MCF 10A (cell line): ENCODE results near the gene LHB. TPM values are rescaled to one million over a fixed set of nuclear protein-coding genes. Genes with fewer than 3 reads are reported as not detected.

Experiments
- BruUV-seq: library from RNA; stranded (reverse); fragments of 400-500 nt; replicated peaks from 2 replicates; lab custom pipeline; 2021; lab: Mats Ljungman, UMichigan
- CTCF ChIA-PET: fragments of 300-600 bp; sonication (Branson Sonifier 250); formaldehyde crosslinking; extraction: SDS; loops from one replicate; lab custom pipeline; 2021; ENCODE audit warnings: antibody characterized with exemption, inconsistent platforms; lab: Yijun Ruan, JAX
- POLR2A ChIA-PET: fragments of 300-600, 350-650 bp; sonication (Branson Sonifier 250); formaldehyde crosslinking; extraction: SDS; loops from one replicate; lab custom pipeline; 2020; ENCODE audit warnings: antibody characterized with exemption, inconsistent platforms; lab: Yijun Ruan, JAX
- DNase-seq: peaks from one replicate; pipeline ENCODE4 v3.0.0-alpha.2; 2018; ENCODE audit not compliant: unreplicated experiment
- H3K27ac Mint-ChIP-seq: one replicate; pipeline ENCODE4 v1.8.0; 2022; ENCODE audit warnings: mild to moderate bottlenecking, low read depth, mixed read lengths; ENCODE audit not compliant: unreplicated experiment
- H3K27me3 Mint-ChIP-seq: one replicate; pipeline ENCODE4 v1.8.0; 2022; ENCODE audit warnings: mixed read lengths; ENCODE audit not compliant: insufficient read depth, unreplicated experiment
- H3K36me3 Mint-ChIP-seq: one replicate; pipeline ENCODE4 v1.8.0; 2022; ENCODE audit warnings: mild to moderate bottlenecking, moderate library complexity, mixed read lengths; ENCODE audit not compliant: insufficient read depth, unreplicated experiment
- H3K4me1 Mint-ChIP-seq: one replicate; pipeline ENCODE4 v1.8.0; 2022; ENCODE audit warnings: mixed read lengths; ENCODE audit not compliant: insufficient read depth, unreplicated experiment
- H3K4me3 Mint-ChIP-seq: one replicate; pipeline ENCODE4 v1.8.0; 2022; ENCODE audit warnings: mild to moderate bottlenecking, moderate library complexity, mixed read lengths; ENCODE audit not compliant: unreplicated experiment
- H3K9me3 Mint-ChIP-seq: one replicate; pipeline ENCODE4 v1.8.0; 2022; ENCODE audit warnings: mixed read lengths; ENCODE audit not compliant: unreplicated experiment
- CTCF ChIP-seq: fragments of 200-600 bp; IDR thresholded peaks from one replicate; pipeline ENCODE4 v1.8.0; 2022; ENCODE audit warnings: antibody characterized with exemption, mild to moderate bottlenecking; ENCODE audit not compliant: unreplicated experiment
- intact Hi-C: fragments of 100-400 bp; cut with micrococcal nuclease; formaldehyde crosslinking; loops from 2 replicates; pipeline ENCODE4 v1.14.1; 2022
- total RNA-seq: library from RNA; stranded (reverse); gene quantifications from 2 replicates; pipeline ENCODE4 v1.2.3, GENCODE V29; 2022

Gene LHB
- total RNA-seq, 1 experiment from 2014 or later, result not detected

DNA sequence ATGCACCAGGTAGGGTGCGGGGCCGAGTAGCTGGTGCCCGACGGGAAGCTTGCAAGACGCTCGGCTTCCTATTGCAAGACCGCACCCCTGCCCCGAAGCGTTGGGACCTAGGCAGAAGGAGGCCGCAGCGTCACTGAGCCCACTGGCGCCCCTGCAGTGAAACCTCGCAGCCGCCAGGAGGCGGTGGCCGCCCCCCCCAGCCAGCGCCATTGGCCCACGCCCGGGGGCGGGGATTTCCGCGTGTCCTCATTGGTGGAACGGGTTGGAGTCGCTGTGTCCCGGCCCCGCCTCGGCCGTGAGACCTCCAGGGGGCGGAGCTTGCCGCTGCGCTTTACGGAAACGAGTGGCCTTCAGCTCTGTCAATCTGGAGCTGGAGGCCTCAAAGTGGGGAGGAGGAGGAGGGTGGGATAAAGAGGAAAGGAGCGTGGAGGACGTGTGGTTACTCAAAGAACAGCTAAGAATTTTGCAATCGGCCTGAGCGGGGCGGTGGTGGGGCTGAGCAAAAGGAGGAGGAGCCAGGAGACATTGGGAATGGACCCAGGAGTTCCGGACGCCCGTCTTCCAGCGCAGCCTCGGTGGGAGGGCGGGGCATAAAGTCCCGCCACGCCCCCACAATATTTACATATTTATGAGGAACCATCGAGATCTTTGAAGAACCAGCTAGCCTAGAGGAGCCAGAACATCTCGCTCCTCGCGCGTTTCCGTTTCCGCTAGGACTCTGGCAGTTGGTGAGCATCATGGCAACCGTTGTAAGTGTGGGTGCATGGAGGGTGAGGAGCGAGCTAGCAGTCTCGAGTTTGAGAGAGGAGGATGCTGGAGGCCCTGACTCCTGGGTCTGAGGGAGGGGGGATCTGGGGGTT is 23.5 kb downstream of the LHB start, which contains the start of the genes GYS1 and RUVBL2:
TSS of gene GYS1 (minus strand) at position 135 of the 860 bp plus-strand sequence. CDS start 197 bp downstream, outside the sequence.
TSS of gene RUVBL2 (plus strand) at position 713 of the 860 bp plus-strand sequence. CDS start at position 738, 25 bp downstream.
- H3K27me3 Mint-ChIP-seq, result no peaks in the 10 kb centered on the region
- ChIA-PET CTCF (interaction anchor here (0.5 to 3.0 kb wide), 20 partner anchors 10 to 276 kb away, joined by 3 to 39 read pairs (median 4); partner anchors contain the start of gene LIN7B), POLR2A (interaction anchor here (0.6 to 3.9 kb wide), 53 partner anchors 10 to 1031 kb away, joined by 3 to 98 read pairs (median 4); partner anchors contain the start of genes ALDH16A1, CGB7, DBP and DHDH)
- peak; percentile 100 for DNase-seq
- peaks cover 35% of the 10 kb centered on the region for H3K36me3 Mint-ChIP-seq
- intact Hi-C loops, result loop anchor here (10.0 kb wide), 1 partner anchor 231 kb away; no protein-coding TSS in a partner anchor
- peak within 1 kb of the TSS; percentile 95 for H3K4me3 Mint-ChIP-seq
- H3K27ac Mint-ChIP-seq, result peak within 1 kb of the TSS; percentile 95
- peak; percentile 90 for TF ChIP-seq CTCF
- H3K9me3 Mint-ChIP-seq, result no peaks in the 10 kb centered on the region
- BruUV-seq, result no TSS peak
- H3K4me1 Mint-ChIP-seq, result peaks cover 34% of the 10 kb centered on the region

- ChIA-PET POLR2A (interaction anchor here (0.6 to 3.9 kb wide), 47 partner anchors 9 to 1392 kb away, joined by 3 to 98 read pairs (median 4); partner anchors contain the start of genes ALDH16A1, CGB7, DHDH and DKKL1), CTCF (interaction anchor here (0.6 to 3.0 kb wide), 11 partner anchors 10 to 275 kb away, joined by 3 to 39 read pairs (median 4); partner anchors contain the start of gene LIN7B)
- Mint-ChIP-seq H3K4me3 (peak overlapping the region; percentile 95), H3K27me3 (no peaks in the 10 kb centered on the region), H3K27ac (peak overlapping the region; percentile 95), H3K4me1 (peaks cover 34% of the 10 kb centered on the region), H3K36me3 (peaks cover 40% of the 10 kb centered on the region), H3K9me3 (no peaks in the 10 kb centered on the region)
- no peak for DNase-seq
- intact Hi-C loops, result loop anchor here (1.0 to 10.0 kb wide), 2 partner anchors 13 to 232 kb away; no protein-coding TSS in a partner anchor
- no peak for TF ChIP-seq CTCF
- BruUV-seq, result TSS peak; percentile 59
Observed at GRCh38 chr19:48992581-48993174, 24.2 kb downstream of the LHB start.

GRCh38 chr19:48991873-48992580 is 24.9 kb downstream of the LHB start:
- H3K4me1 Mint-ChIP-seq, result peaks cover 34% of the 10 kb centered on the region
- DNase-seq, result peak; percentile 86
- peaks cover 45% of the 10 kb centered on the region for H3K36me3 Mint-ChIP-seq
- POLR2A ChIA-PET, result interaction anchor here (0.7 to 3.9 kb wide), 19 partner anchors 9 to 1392 kb away, joined by 3 to 98 read pairs (median 5); partner anchors contain the start of genes ALDH16A1, CGB7, DKKL1 and FTL
- H3K27me3 Mint-ChIP-seq, result no peaks in the 10 kb centered on the region
- no peaks in the 10 kb centered on the region for H3K9me3 Mint-ChIP-seq
- CTCF ChIA-PET, result interaction anchor here (0.6 to 3.0 kb wide), 5 partner anchors 9 to 197 kb away, joined by 3 to 39 read pairs (median 18); no protein-coding TSS in a partner anchor
- intact Hi-C loops, result loop anchor here (1.0 to 10.0 kb wide), 2 partner anchors 13 to 233 kb away; no protein-coding TSS in a partner anchor
- H3K4me3 Mint-ChIP-seq, result peak overlapping the region; percentile 95
- peak overlapping the region; percentile 95 for H3K27ac Mint-ChIP-seq
- TF ChIP-seq CTCF, result no peak
- BruUV-seq, result no TSS peak
